CD4-positive, alpha-beta T cell (primary cell): ENCODE results near the gene LRGUK. TPM values are rescaled to one million over a fixed set of nuclear protein-coding genes. Genes with fewer than 3 reads are reported as not detected.

Experiments used
- ATAC-seq: fragments of 200-7000 bp; cut with Tn5 transposase; one replicate; pipeline ENCODE4 v1.10.0; 2022; ENCODE audit warnings: mild to moderate bottlenecking; ENCODE audit not compliant: poor library complexity
- CTCF ChIA-PET: fragments of 350-600 bp; sonication (Branson Sonifier 250); formaldehyde crosslinking; loops from one replicate; lab custom pipeline; 2021; ENCODE audit warnings: antibody characterized with exemption, inconsistent platforms; lab: Charles Lee
- POLR2A ChIA-PET: fragments of 350-600 bp; sonication (Branson Sonifier 250); formaldehyde crosslinking; loops from one replicate; lab custom pipeline; 2021; ENCODE audit warnings: antibody characterized with exemption, inconsistent platforms; lab: Charles Lee
- DNase-seq, 14 experiments: peaks; one replicate each; pipeline ENCODE4 v3.0.0-alpha.2; 2013 to 2020; ENCODE audit warnings: mixed read lengths in 2 of 14
- H3K27ac ChIP-seq, 2 donors: one replicate each; pipeline versions ENCODE4 v1.5.1 to v1.7.0; 2013; ENCODE audit warnings: low read length in 2 of 2, low read depth in 1 of 2, mild to moderate bottlenecking in 1 of 2
- H3K27me3 ChIP-seq, 2 experiments: 1 replicate in 1 of 2; 2 replicates in 1 of 2; pipeline versions ENCODE4 v1.6.1 to v1.7.0; 2013; ENCODE audit warnings: low read length in 2 of 2, control low read depth in 1 of 2, mild to moderate bottlenecking in 1 of 2, moderate library complexity in 1 of 2; ENCODE audit not compliant: insufficient read depth in 2 of 2, control insufficient read depth in 1 of 2
- H3K36me3 ChIP-seq: one replicate; pipeline ENCODE4 v1.6.1; 2013; ENCODE audit warnings: low read length, control low read depth; ENCODE audit not compliant: insufficient read depth
- H3K4me1 ChIP-seq: one replicate; pipeline ENCODE4 v1.6.1; 2013; ENCODE audit warnings: low read length, control low read depth; ENCODE audit not compliant: insufficient read depth
- H3K4me3 ChIP-seq: one replicate; pipeline ENCODE4 v1.5.1; 2013; ENCODE audit warnings: mild to moderate bottlenecking, low read length, moderate library complexity
- H3K9me3 ChIP-seq, 2 experiments: 1 replicate in 1 of 2; 2 replicates in 1 of 2; pipeline versions ENCODE4 v1.6.1 to v1.7.0; 2013; ENCODE audit warnings: low read length in 2 of 2, mild to moderate bottlenecking in 2 of 2, control low read depth in 1 of 2, moderate library complexity in 1 of 2; ENCODE audit not compliant: control insufficient read depth in 1 of 2, insufficient read depth in 1 of 2
- H3K27ac Mint-ChIP-seq: one replicate; pipeline ENCODE4 v1.8.0; 2020; ENCODE audit warnings: mixed read lengths
- H3K27me3 Mint-ChIP-seq: one replicate; pipeline ENCODE4 v1.8.0; 2021; ENCODE audit warnings: mixed read lengths
- H3K36me3 Mint-ChIP-seq: one replicate; pipeline ENCODE4 v1.8.0; 2021; ENCODE audit warnings: low read depth, mixed read lengths
- H3K4me1 Mint-ChIP-seq: one replicate; pipeline ENCODE4 v1.8.0; 2021; ENCODE audit warnings: low read depth, mixed read lengths
- H3K4me3 Mint-ChIP-seq: one replicate; pipeline ENCODE4 v1.8.0; 2020; ENCODE audit warnings: mild to moderate bottlenecking, mixed read lengths
- H3K9me3 Mint-ChIP-seq: one replicate; pipeline ENCODE4 v1.8.0; 2020; ENCODE audit warnings: mixed read lengths
- intact Hi-C, 2 experiments: fragments of 100-400 bp; cut with DNase I in 1 of 2; cut with micrococcal nuclease in 1 of 2; formaldehyde crosslinking; loops; one replicate each; pipeline versions ENCODE4 v1.15.1 to v1.9.0; 2023 to 2025; cut with DNase I, micrococcal nuclease
- total RNA-seq, 174 experiments: library from RNA in 2 of 174; stranded (reverse) in 2 of 174; gene quantifications; one replicate each; pipeline ENCODE4 v1.2.3 and lab custom pipeline; 2021 to 2026
- TF ChIP-seq, protein P1 (sequence below): fragments of 200-600 bp; IDR thresholded peaks from one replicate; pipeline ENCODE4 v1.8.0; 2022; ENCODE audit warnings: antibody characterized with exemption, mild to moderate bottlenecking

The LRGUK gene
- total RNA-seq, 2 experiments from 2014 or later: 0.20 to 0.27 TPM

DNA sequence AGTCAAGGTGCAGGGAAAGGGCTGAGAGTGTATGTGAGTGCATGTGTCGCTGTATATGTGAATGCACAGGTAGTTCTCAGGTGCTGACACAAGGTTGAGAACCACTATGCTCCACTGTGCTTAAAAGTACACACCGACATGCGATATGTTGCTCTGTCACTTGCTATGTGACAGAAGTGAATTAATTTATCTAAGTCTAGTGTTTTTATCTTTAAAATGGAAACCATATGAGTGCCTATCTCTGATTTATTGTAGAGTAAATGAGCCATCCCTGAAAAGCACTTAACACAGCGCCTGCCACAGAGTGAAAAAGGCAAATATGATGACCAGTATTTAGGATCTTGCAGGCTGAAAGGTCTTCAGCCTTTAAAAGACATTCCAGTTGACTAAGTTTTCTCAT, 184.7 kb downstream of the LRGUK start:
- Histone ChIP-seq H3K4me3 (no peak overlapping the region), H3K36me3 (peaks cover 7% of the 10 kb centered on the region), H3K9me3 (no peaks in the 10 kb centered on the region), H3K27ac (no peak overlapping the region), H3K4me1 (peaks cover 9% of the 10 kb centered on the region), H3K27me3 (no peaks in the 10 kb centered on the region)
- POLR2A ChIA-PET: no interaction called here
- no peak for DNase-seq
- intact Hi-C loops: loop anchor here (10.0 kb wide), 3 partner anchors 1057 to 1673 kb away; partner anchors contain the start of genes CHCHD3 (in 1 of the 2) and EXOC4 (in 1 of the 2)
- H3K4me3 Mint-ChIP-seq: no peak overlapping the region
- TF ChIP-seq, protein P1, sequence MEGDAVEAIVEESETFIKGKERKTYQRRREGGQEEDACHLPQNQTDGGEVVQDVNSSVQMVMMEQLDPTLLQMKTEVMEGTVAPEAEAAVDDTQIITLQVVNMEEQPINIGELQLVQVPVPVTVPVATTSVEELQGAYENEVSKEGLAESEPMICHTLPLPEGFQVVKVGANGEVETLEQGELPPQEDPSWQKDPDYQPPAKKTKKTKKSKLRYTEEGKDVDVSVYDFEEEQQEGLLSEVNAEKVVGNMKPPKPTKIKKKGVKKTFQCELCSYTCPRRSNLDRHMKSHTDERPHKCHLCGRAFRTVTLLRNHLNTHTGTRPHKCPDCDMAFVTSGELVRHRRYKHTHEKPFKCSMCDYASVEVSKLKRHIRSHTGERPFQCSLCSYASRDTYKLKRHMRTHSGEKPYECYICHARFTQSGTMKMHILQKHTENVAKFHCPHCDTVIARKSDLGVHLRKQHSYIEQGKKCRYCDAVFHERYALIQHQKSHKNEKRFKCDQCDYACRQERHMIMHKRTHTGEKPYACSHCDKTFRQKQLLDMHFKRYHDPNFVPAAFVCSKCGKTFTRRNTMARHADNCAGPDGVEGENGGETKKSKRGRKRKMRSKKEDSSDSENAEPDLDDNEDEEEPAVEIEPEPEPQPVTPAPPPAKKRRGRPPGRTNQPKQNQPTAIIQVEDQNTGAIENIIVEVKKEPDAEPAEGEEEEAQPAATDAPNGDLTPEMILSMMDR: no peak
- peaks cover 27% of the 10 kb centered on the region for H3K36me3 Mint-ChIP-seq
- H3K27ac Mint-ChIP-seq: no peak overlapping the region
- H3K9me3 Mint-ChIP-seq: no peaks in the 10 kb centered on the region
- no peaks in the 10 kb centered on the region for H3K27me3 Mint-ChIP-seq
- H3K4me1 Mint-ChIP-seq: peaks cover 25% of the 10 kb centered on the region
- CTCF ChIA-PET: no interaction called here
- no peak for ATAC-seq

GRCh38 chr7:134312717-134313116, 185.6 kb downstream of the LRGUK start:
- H3K36me3 Mint-ChIP-seq: peaks cover 24% of the 10 kb centered on the region
- Histone ChIP-seq H3K4me3 (no peak overlapping the region), H3K9me3 (no peaks in the 10 kb centered on the region), H3K36me3 (peaks cover 7% of the 10 kb centered on the region), H3K4me1 (peaks cover 15% of the 10 kb centered on the region), H3K27ac (no peak overlapping the region), H3K27me3 (no peaks in the 10 kb centered on the region)
- ATAC-seq: no peak
- no peak overlapping the region for H3K27ac Mint-ChIP-seq
- no peak for DNase-seq
- H3K4me1 Mint-ChIP-seq: peaks cover 34% of the 10 kb centered on the region
- CTCF ChIA-PET: no interaction called here
- no peaks in the 10 kb centered on the region for H3K9me3 Mint-ChIP-seq
- H3K4me3 Mint-ChIP-seq: no peak overlapping the region
- intact Hi-C loops: loop anchor here (10.0 kb wide), 3 partner anchors 1058 to 1672 kb away; partner anchors contain the start of genes CHCHD3 (in 1 of the 2) and EXOC4 (in 1 of the 2)
- H3K27me3 Mint-ChIP-seq: no peaks in the 10 kb centered on the region
- TF ChIP-seq, protein P1: no peak
- POLR2A ChIA-PET: no interaction called here

DNA sequence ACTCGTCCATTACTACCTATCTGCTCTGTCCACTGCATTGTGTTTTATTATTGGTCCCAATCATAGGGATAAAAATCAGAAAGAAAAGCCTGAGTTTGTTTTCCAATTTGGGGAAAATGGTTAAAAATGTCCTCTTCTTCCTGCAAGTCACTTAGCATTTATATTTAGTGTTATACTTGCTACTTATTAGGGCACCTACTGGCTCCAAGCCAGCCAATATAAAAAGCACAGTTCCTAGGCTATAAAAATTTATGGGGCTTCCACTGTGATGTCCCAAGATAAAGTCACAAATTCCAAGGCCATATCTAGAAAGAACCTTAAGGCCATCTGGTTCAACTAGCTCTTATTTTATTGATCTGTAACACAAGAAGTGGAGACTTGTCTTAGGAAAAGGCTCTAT, 186.4 kb downstream of the LRGUK start:
- DNase-seq: no peak
- H3K36me3 ChIP-seq: peaks cover 2% of the 10 kb centered on the region
- POLR2A ChIA-PET: interaction anchor here (0.7 kb wide), 1 partner anchor 132 kb away, joined by 3 read pairs; no protein-coding TSS in a partner anchor
- H3K4me1 ChIP-seq: peaks cover 15% of the 10 kb centered on the region
- Mint-ChIP-seq H3K27me3 (no peaks in the 10 kb centered on the region), H3K9me3 (no peaks in the 10 kb centered on the region), H3K4me3 (no peak overlapping the region), H3K27ac (no peak overlapping the region), H3K4me1 (peaks cover 35% of the 10 kb centered on the region), H3K36me3 (peaks cover 17% of the 10 kb centered on the region)
- H3K4me3 ChIP-seq: no peak overlapping the region
- no peak for ATAC-seq
- TF ChIP-seq, protein P1: no peak
- H3K9me3 ChIP-seq: no peaks in the 10 kb centered on the region
- intact Hi-C loops: loop anchor here (10.0 kb wide), 3 partner anchors 1059 to 1671 kb away; partner anchors contain the start of genes CHCHD3 (in 1 of the 2) and EXOC4 (in 1 of the 2)
- no peaks in the 10 kb centered on the region for H3K27me3 ChIP-seq
- no peak overlapping the region for H3K27ac ChIP-seq
- CTCF ChIA-PET: no interaction called here

Other genes with a start within 250 kb of the LRGUK start
- gene SLC35B4, start 189.6 kb downstream of the LRGUK start, total RNA-seq: 1 to 10 TPM; 5.8 to 7.8 TPM